Lung (tissue), 12 donors: Measurements from ENCODE around the gene KISS1R. TPM values are rescaled to one million over a fixed set of nuclear protein-coding genes. Genes with fewer than 3 reads are reported as not detected.

Experiments
- ATAC-seq: fragments of 200-7000 bp; cut with Tn5 transposase; one replicate; pipeline ENCODE4 v1.9.1; 2020; ENCODE audit warnings: moderate number of reproducible peaks; ENCODE audit not compliant: insufficient read depth, low FRiP score
- DNase-seq, 3 donors: peaks; one replicate each; pipeline ENCODE4 v3.0.0-alpha.2; 2013 to 2017
- H3K27ac ChIP-seq, 2 donors: one replicate each; pipeline ENCODE4 v1.5.1; 2013; ENCODE audit warnings: mild to moderate bottlenecking in 2 of 2, moderate library complexity in 2 of 2, control low read depth in 1 of 2, inconsistent platforms in 1 of 2, low read depth in 1 of 2, low read length in 1 of 2
- H3K27me3 ChIP-seq, 3 donors: one replicate each; pipeline ENCODE4 v1.5.1; 2013; ENCODE audit warnings: low read length in 2 of 3; ENCODE audit not compliant: control insufficient read depth in 3 of 3, insufficient read depth in 3 of 3
- H3K36me3 ChIP-seq, 4 donors: one replicate each; pipeline ENCODE4 v1.5.1; 2013; ENCODE audit warnings: low read length in 4 of 4, mild to moderate bottlenecking in 1 of 4, moderate library complexity in 1 of 4; ENCODE audit not compliant: control insufficient read depth in 4 of 4, insufficient read depth in 4 of 4
- H3K4me1 ChIP-seq, 5 donors: one replicate each; pipeline ENCODE4 v1.5.1; 2013; ENCODE audit warnings: low read length in 5 of 5, mild to moderate bottlenecking in 2 of 5, moderate library complexity in 1 of 5; ENCODE audit not compliant: control insufficient read depth in 5 of 5, insufficient read depth in 5 of 5
- H3K4me3 ChIP-seq: one replicate; pipeline ENCODE4 v1.5.1; 2013; ENCODE audit warnings: mild to moderate bottlenecking, control low read depth, moderate library complexity
- H3K9ac ChIP-seq, 2 donors: one replicate each; pipeline ENCODE4 v1.5.1; 2013; ENCODE audit warnings: low read length in 2 of 2, control low read depth in 1 of 2; ENCODE audit not compliant: insufficient read depth in 1 of 2
- H3K9me3 ChIP-seq, 4 donors: one replicate each; pipeline ENCODE4 v1.5.1; 2013; ENCODE audit warnings: low read length in 3 of 4, mild to moderate bottlenecking in 1 of 4, moderate library complexity in 1 of 4; ENCODE audit not compliant: control insufficient read depth in 4 of 4, insufficient read depth in 3 of 4
- WGBS, 2 donors: extraction: QIAGEN DNeasy Blood & Tissue Kit; methylation state at CpG; one replicate each; pipeline ENCODE4 v1.1.7; 2013; 5-methylcytosine and 5-hydroxymethylcytosine counted together
- polyA plus RNA-seq, 2 donors: library from polyadenylated mRNA; stranded (reverse); fragments of 200-250 nt; gene quantifications; one replicate each; pipeline ENCODE4 v1.2.1, GENCODE V29; 2013
- total RNA-seq, 2 donors: library from RNA; depleted of rRNA in 1 of 2; stranded (reverse); fragments of >200 nt in 1 of 2; gene quantifications; one replicate each; pipeline ENCODE4 v1.2.1, GENCODE V29; 2014 to 2021
- TF ChIP-seq, protein P1 (sequence below): IDR thresholded peaks from 2 replicates; pipeline ENCODE4 v1.5.1; 2012; ENCODE audit warnings: mild to moderate bottlenecking; ENCODE audit errors: control extremely low read depth, extremely low read depth
- donor health status: control.
- donor health status: control.
- donor health status: Bipolar disorder and iron deficiency.
- donor health status: healthy.
- donor health status: DM: yes; HTN: yes; CAD: no.

KISS1R gene
- total and polyA plus RNA-seq, 4 donors = 0.13 to 0.21 TPM; not detected in 2

GRCh38 chr19:911197-912033 is 5.7 kb upstream of the KISS1R start:
- Histone ChIP-seq H3K9ac (no peak overlapping the region), H3K27me3 (no peaks in the 10 kb centered on the region), H3K36me3 (no peaks in the 10 kb centered on the region), H3K27ac (no peak overlapping the region), H3K4me1 (peaks cover 0 to 4% (median 2%) of the 10 kb centered on the region in 5 donors), H3K9me3 (no peaks in the 10 kb centered on the region), H3K4me3 (no peak overlapping the region)
- no peak for DNase-seq
- TF ChIP-seq, protein P1, sequence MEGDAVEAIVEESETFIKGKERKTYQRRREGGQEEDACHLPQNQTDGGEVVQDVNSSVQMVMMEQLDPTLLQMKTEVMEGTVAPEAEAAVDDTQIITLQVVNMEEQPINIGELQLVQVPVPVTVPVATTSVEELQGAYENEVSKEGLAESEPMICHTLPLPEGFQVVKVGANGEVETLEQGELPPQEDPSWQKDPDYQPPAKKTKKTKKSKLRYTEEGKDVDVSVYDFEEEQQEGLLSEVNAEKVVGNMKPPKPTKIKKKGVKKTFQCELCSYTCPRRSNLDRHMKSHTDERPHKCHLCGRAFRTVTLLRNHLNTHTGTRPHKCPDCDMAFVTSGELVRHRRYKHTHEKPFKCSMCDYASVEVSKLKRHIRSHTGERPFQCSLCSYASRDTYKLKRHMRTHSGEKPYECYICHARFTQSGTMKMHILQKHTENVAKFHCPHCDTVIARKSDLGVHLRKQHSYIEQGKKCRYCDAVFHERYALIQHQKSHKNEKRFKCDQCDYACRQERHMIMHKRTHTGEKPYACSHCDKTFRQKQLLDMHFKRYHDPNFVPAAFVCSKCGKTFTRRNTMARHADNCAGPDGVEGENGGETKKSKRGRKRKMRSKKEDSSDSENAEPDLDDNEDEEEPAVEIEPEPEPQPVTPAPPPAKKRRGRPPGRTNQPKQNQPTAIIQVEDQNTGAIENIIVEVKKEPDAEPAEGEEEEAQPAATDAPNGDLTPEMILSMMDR = no peak
- 82 to 87% methylated on average over 54 of the region's 54 CpGs for WGBS, 2 donors
- ATAC-seq = no peak

DNA sequence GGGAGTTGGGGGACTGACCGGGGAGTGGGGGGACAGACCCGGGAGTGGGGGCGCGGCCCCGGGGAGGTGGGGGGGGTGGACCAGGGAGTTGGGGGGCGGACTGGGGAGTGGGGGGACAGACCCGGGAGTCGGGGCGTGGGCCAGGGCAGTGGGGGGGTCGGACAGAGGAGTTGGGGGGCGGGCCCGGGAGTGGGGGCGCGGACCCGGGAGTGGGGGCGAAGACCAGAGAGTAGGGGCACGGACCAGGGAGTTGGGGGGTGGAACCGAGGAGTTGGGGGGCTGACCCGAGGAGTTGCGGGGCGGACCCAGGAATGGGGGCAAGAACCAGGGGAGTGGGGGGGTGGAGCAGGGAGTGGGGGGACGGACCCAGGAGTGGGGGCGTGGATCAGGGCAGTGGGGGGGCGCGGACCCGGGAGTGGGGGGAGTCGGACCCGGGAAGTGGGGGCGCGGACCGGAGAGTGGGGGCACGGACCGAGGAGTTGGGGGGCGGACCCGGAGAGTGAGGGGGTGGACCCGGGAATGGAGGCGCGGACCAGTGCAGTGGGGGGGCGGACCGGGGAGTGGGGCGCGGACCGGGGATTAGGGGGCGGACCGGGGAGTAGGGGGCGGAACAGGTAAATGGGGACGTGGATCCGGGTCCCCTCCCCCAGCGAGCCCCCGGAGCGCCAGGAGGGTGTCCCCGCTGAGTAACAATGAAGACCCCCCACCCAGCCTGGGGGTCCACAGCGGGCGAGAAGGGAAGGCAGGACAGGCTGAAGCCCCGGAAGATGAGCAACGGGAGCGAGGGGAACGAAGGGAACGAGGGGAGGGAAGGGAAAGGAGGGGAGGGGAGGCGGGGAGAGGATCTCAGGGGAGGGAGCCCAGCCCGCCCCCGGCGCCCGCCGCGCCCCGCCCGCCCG is 4.7 kb upstream of the KISS1R start:
- Histone ChIP-seq H3K36me3 (no peaks in the 10 kb centered on the region), H3K4me1 (peaks cover 0 to 8% (median 2%) of the 10 kb centered on the region in 5 donors), H3K27ac (peak overlapping the region; percentile 71 to 93), H3K9me3 (no peaks in the 10 kb centered on the region), H3K9ac (no peak overlapping the region), H3K27me3 (peaks cover under 1 to 6% (median 3%) of the 10 kb centered on the region in 3 donors), H3K4me3 (peak overlapping the region; percentile 88)
- DNase-seq = peak in 2 of 3 donors; percentile 40 to 44
- 4 to 11% methylated on average over 31 to 68 of the region's 69 CpGs for WGBS, 2 donors
- TF ChIP-seq, protein P1 = no peak
- ATAC-seq = no peak

GRCh38 chr19:913080-913748 is 3.9 kb upstream of the KISS1R start, which contains the start of gene R3HDM4:
R3HDM4 (minus strand) TSS chr19:913219; CDS start chr19:913157, 62 bp downstream.
- peak; percentile 68 to 83 (median 75) for DNase-seq
- peaks cover 6 to 8% (median 6%) of the 10 kb centered on the region in 3 donors for H3K27me3 ChIP-seq
- H3K27ac ChIP-seq = peak within 1 kb of the TSS; percentile 71 to 95
- no peaks in the 10 kb centered on the region for H3K36me3 ChIP-seq
- peak within 1 kb of the TSS; percentile 88 for H3K4me3 ChIP-seq
- WGBS, 2 donors = 1% methylated on average over 52 to 76 of the region's 76 CpGs
- ATAC-seq = peak; percentile 65
- peaks cover 0 to 15% (median 2%) of the 10 kb centered on the region in 5 donors for H3K4me1 ChIP-seq
- H3K9me3 ChIP-seq = no peaks in the 10 kb centered on the region
- H3K9ac ChIP-seq = peak within 1 kb of the TSS; percentile 25 to 93
- TF ChIP-seq, protein P1 = no peak
